ENCODE results near the gene CMTM2.

GRCh38 chr16:66616169-66616568 lies 36.9 kb downstream of the CMTM2 start:
- no peak for TF ChIP-seq YY1 (IDR thresholded peaks at IDR 0.05; ENCODE audit: insufficient read depth, insufficient read length)
- no peak for TF ChIP-seq ZNF274 (IDR thresholded peaks at IDR 0.05; ENCODE audit: low read depth, low read length)
- no peak for TF ChIP-seq SUZ12 (IDR thresholded peaks at IDR 0.05; ENCODE audit: extremely low read depth, insufficient read depth, insufficient read length)
